Gastrocnemius medialis (tissue), 4 donors: ENCODE measurements around the gene CTBP2.

Experiments
- POLR2A ChIP-seq, 2 donors: fragments of 450-650 bp; IDR thresholded peaks; one replicate each; pipeline ENCODE4 v1.6.1; 2017; ENCODE audit warnings: antibody characterized with exemption in 2 of 2, mild to moderate bottlenecking in 2 of 2, moderate library complexity in 2 of 2
- TF ChIP-seq, protein P1 (sequence below), 5 experiments: fragments of 450-650 bp in 3 of 5; fragments of 200-600 bp in 2 of 5; sonication (generic) in 2 of 5; IDR thresholded peaks in 4 of 5; conservative IDR thresholded peaks in 1 of 5; 1 replicate in 4 of 5; 2 replicates in 1 of 5; pipeline ENCODE4 v1.5.1; 2016 to 2019; ENCODE audit warnings: antibody characterized with exemption in 5 of 5, mild to moderate bottlenecking in 3 of 5, moderate library complexity in 3 of 5

DNA sequence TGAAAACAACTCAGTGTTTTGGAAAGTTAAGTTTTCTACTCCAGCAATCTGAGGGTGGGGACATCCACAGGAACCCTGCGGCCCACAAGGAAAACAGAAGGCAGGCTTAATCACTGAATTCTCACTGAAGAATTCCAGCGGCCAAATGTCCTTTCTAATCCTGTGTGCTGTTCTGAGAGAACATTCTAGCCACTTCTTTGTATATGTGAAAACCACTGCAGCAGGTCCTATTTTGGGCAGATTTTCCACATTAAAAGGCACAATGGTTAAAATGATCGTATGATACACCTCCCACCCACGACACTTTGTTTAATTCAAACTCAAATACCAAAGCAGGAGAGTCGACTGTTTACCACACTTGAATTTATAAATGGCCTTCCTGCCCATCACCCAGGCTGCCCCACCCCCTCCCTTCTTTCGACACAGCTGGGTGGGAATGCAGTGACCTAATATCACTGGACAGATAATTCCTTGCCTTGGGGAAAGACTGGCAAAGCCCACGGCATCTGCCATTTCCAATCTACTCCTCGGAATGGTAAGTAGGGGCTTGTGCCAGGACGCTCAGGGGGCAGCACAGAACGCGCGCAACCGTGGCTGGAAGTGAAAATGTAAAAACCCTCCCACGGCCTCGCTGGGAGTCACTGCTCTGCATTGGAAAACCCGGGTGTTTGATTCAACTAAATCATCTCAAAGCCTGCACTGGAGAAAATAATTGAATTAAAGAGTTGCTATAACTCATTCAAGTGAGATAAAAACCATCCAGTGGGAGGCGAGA, 67.0 kb downstream of the CTBP2 start:
- TF ChIP-seq, protein P1, sequence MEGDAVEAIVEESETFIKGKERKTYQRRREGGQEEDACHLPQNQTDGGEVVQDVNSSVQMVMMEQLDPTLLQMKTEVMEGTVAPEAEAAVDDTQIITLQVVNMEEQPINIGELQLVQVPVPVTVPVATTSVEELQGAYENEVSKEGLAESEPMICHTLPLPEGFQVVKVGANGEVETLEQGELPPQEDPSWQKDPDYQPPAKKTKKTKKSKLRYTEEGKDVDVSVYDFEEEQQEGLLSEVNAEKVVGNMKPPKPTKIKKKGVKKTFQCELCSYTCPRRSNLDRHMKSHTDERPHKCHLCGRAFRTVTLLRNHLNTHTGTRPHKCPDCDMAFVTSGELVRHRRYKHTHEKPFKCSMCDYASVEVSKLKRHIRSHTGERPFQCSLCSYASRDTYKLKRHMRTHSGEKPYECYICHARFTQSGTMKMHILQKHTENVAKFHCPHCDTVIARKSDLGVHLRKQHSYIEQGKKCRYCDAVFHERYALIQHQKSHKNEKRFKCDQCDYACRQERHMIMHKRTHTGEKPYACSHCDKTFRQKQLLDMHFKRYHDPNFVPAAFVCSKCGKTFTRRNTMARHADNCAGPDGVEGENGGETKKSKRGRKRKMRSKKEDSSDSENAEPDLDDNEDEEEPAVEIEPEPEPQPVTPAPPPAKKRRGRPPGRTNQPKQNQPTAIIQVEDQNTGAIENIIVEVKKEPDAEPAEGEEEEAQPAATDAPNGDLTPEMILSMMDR (IDR thresholded peaks at IDR 0.05 in 4 of 5, conservative IDR thresholded peaks at IDR 0.05 in 1 of 5), result no peak
- TF ChIP-seq POLR2A (IDR thresholded peaks at IDR 0.05), result no peak
